Activated naive CD8-positive, alpha-beta T cell treated with anti-CD3 and anti-CD28 coated beads for 36 hours (primary cell): ENCODE results near the gene WDFY3. TPM values are rescaled to one million over a fixed set of nuclear protein-coding genes. Genes with fewer than 3 reads are reported as not detected.

Experiments used
- DNase-seq: peaks from one replicate; pipeline ENCODE4 v3.0.0; 2021
- H3K27ac Mint-ChIP-seq: one replicate; pipeline ENCODE4 v1.8.0; 2022; ENCODE audit warnings: mild to moderate bottlenecking, moderate library complexity, mixed read lengths
- H3K27me3 Mint-ChIP-seq: one replicate; pipeline ENCODE4 v1.8.0; 2022; ENCODE audit warnings: mild to moderate bottlenecking, mixed read lengths
- H3K36me3 Mint-ChIP-seq: one replicate; pipeline ENCODE4 v1.8.0; 2021; ENCODE audit warnings: mild to moderate bottlenecking, mixed read lengths
- H3K4me1 Mint-ChIP-seq: one replicate; pipeline ENCODE4 v1.8.0; 2021; ENCODE audit warnings: mixed read lengths
- H3K4me3 Mint-ChIP-seq: one replicate; pipeline ENCODE4 v1.8.0; 2022; ENCODE audit warnings: mild to moderate bottlenecking, moderate library complexity, mixed read lengths
- H3K9me3 Mint-ChIP-seq: one replicate; pipeline ENCODE4 v1.8.0; 2022; ENCODE audit warnings: mixed read lengths
- total RNA-seq, 2 experiments: library from RNA; stranded (reverse); gene quantifications; one replicate each; pipeline ENCODE4 v1.2.3, GENCODE V29; 2021

WDFY3 gene
- total RNA-seq, 2 experiments from 2014 or later: 0.52 to 0.80 TPM

GRCh38 chr4:84907145-84907544, 59.3 kb downstream of the WDFY3 start:
- Mint-ChIP-seq H3K4me1 (no peaks in the 10 kb centered on the region), H3K27me3 (peaks cover 3% of the 10 kb centered on the region), H3K27ac (no peak overlapping the region), H3K36me3 (no peaks in the 10 kb centered on the region), H3K9me3 (no peaks in the 10 kb centered on the region), H3K4me3 (no peak overlapping the region)
- no peak for DNase-seq

DNA sequence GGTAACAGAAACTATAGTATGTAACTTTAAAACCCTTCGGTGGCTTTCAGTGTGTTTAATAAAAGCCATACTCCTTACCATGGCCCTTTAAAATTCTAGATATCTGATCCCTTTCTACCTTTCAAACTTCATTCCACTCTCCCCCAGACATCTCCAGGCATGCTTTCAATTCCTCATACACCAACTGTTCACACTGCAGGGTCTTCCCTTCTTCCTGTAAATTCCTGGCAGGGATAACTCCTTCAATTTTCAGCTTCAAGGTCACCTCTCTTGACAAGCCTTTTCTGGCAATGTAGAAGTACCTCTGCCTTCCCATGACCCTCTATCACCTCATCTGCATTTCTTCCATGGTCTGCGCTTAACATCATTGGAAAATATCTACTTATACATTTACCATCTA, 60.8 kb downstream of the WDFY3 start:
- Mint-ChIP-seq H3K4me1 (no peaks in the 10 kb centered on the region), H3K4me3 (no peak overlapping the region), H3K36me3 (no peaks in the 10 kb centered on the region), H3K27me3 (peaks cover 3% of the 10 kb centered on the region), H3K27ac (no peak overlapping the region), H3K9me3 (no peaks in the 10 kb centered on the region)
- no peak for DNase-seq

DNA sequence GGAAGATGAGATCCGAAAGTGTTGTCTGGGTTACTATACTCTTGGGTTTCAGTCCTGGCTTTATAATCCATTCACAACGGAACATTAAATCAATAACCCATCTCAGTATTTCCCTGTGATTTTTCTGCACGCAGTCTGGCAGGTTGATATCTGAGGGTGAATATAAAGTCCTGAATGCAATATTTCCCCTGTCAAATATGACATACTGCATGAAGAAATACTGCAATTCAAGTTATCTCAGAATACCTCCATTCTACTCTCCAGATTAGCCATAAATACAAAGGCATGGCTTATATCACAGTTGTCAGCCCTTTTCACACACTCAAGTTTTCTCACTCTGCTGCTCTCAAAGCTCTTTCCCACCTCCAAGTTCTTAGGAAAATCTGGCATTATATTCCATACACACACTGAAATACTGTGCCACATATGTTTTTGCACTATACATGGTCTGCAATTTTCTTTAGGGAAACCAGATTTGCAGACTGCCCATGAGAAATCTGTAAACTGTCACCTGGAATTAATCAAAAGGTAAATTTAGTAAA, 64.7 kb downstream of the WDFY3 start:
- Mint-ChIP-seq H3K27ac (no peak overlapping the region), H3K4me3 (no peak overlapping the region), H3K9me3 (no peaks in the 10 kb centered on the region), H3K27me3 (peaks cover 3% of the 10 kb centered on the region), H3K36me3 (no peaks in the 10 kb centered on the region), H3K4me1 (no peaks in the 10 kb centered on the region)
- no peak for DNase-seq

DNA sequence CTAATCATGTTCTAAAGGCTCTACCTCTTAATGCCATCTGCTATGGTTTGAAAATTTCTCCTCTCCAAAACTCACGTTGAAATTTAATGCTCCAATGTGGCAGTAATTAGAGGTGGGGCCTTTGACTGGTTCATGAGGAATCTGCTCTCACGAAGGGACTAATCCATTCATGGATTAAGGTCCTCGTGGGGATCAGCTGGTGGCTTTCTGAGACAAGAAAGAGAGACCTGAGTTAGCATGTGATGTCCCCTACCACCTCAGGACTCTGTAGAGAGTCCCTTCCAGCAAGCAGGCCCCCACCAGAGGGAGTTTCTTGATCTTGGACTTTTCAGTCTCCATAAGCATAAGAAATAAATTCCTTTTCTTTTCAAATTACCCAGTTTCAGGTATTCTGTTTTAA, 65.3 kb downstream of the WDFY3 start:
- Mint-ChIP-seq H3K27ac (no peak overlapping the region), H3K9me3 (no peaks in the 10 kb centered on the region), H3K27me3 (peaks cover 3% of the 10 kb centered on the region), H3K36me3 (no peaks in the 10 kb centered on the region), H3K4me3 (no peak overlapping the region), H3K4me1 (no peaks in the 10 kb centered on the region)
- no peak for DNase-seq

GRCh38 chr4:84899616-84900015, 66.9 kb downstream of the WDFY3 start:
- H3K4me1 Mint-ChIP-seq: no peaks in the 10 kb centered on the region
- no peaks in the 10 kb centered on the region for H3K9me3 Mint-ChIP-seq

GRCh38 chr4:84897516-84897915, 69.0 kb downstream of the WDFY3 start:
- no peaks in the 10 kb centered on the region for H3K4me1 Mint-ChIP-seq

More at GRCh38 chr4:84899616-84900015, 66.9 kb downstream of the WDFY3 start:
- no peak overlapping the region for H3K4me3 Mint-ChIP-seq
- H3K36me3 Mint-ChIP-seq: no peaks in the 10 kb centered on the region
- no peak overlapping the region for H3K27ac Mint-ChIP-seq
- no peak for DNase-seq
- peaks cover 6% of the 10 kb centered on the region for H3K27me3 Mint-ChIP-seq

GRCh38 chr4:84895283-84895682, 71.2 kb downstream of the WDFY3 start:
- H3K36me3 Mint-ChIP-seq: no peaks in the 10 kb centered on the region
- H3K4me3 Mint-ChIP-seq: no peak overlapping the region
- H3K9me3 Mint-ChIP-seq: no peaks in the 10 kb centered on the region
- H3K27ac Mint-ChIP-seq: no peak overlapping the region
- H3K4me1 Mint-ChIP-seq: no peaks in the 10 kb centered on the region
- DNase-seq: no peak
- peaks cover 3% of the 10 kb centered on the region for H3K27me3 Mint-ChIP-seq

More at GRCh38 chr4:84897516-84897915, 69.0 kb downstream of the WDFY3 start:
- Mint-ChIP-seq H3K9me3 (no peaks in the 10 kb centered on the region), H3K27ac (no peak overlapping the region), H3K36me3 (no peaks in the 10 kb centered on the region), H3K4me3 (no peak overlapping the region), H3K27me3 (peaks cover 3% of the 10 kb centered on the region)
- DNase-seq: no peak

DNA sequence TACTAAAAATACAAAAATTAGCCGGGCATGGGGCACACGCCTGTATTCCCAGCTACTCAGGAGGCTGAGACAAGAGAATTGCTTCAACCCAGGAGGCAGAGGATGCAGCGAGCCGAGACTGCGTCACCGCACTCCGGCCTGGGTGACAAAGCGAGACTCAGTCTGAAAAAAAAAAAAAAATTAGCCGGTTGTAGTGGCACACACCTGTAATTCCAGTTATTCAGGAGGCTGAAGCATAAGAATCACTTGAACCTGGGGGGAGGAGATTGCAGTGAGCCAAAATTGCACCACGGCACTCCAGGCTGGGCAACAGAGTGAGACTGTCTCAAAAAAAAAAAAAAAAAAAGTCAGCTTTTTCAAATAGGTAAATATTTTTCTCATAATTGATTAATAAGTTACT, 71.9 kb downstream of the WDFY3 start:
- Mint-ChIP-seq H3K9me3 (no peaks in the 10 kb centered on the region), H3K27ac (no peak overlapping the region), H3K36me3 (no peaks in the 10 kb centered on the region), H3K4me3 (no peak overlapping the region), H3K27me3 (peaks cover 3% of the 10 kb centered on the region), H3K4me1 (no peaks in the 10 kb centered on the region)
- DNase-seq: no peak

GRCh38 chr4:84892950-84893349, 73.5 kb downstream of the WDFY3 start:
- Mint-ChIP-seq H3K9me3 (no peaks in the 10 kb centered on the region), H3K4me1 (no peaks in the 10 kb centered on the region), H3K36me3 (no peaks in the 10 kb centered on the region), H3K4me3 (no peak overlapping the region), H3K27me3 (peaks cover 3% of the 10 kb centered on the region), H3K27ac (no peak overlapping the region)
- no peak for DNase-seq

DNA sequence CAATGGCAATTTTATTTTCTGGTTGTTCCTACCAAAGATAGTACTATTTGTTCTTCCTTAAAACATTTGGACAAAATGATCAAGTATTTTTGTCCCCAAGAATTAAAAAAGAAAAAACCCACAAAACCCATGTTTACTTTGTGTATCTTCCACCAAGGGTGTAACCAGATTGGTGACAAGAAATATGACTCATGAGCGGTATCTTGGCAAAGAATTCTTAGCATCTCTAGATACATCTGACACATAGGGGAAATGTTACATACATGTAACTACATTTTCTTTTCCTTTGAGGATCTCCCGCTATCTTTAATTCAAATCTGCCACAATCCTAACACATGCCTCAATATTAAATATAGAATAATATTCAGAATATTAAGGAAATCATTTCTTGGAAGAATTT, 78.7 kb downstream of the WDFY3 start:
- DNase-seq: no peak
- no peaks in the 10 kb centered on the region for H3K27me3 Mint-ChIP-seq
- no peaks in the 10 kb centered on the region for H3K4me1 Mint-ChIP-seq
- no peaks in the 10 kb centered on the region for H3K9me3 Mint-ChIP-seq
- H3K27ac Mint-ChIP-seq: no peak overlapping the region
- no peak overlapping the region for H3K4me3 Mint-ChIP-seq
- H3K36me3 Mint-ChIP-seq: no peaks in the 10 kb centered on the region

DNA sequence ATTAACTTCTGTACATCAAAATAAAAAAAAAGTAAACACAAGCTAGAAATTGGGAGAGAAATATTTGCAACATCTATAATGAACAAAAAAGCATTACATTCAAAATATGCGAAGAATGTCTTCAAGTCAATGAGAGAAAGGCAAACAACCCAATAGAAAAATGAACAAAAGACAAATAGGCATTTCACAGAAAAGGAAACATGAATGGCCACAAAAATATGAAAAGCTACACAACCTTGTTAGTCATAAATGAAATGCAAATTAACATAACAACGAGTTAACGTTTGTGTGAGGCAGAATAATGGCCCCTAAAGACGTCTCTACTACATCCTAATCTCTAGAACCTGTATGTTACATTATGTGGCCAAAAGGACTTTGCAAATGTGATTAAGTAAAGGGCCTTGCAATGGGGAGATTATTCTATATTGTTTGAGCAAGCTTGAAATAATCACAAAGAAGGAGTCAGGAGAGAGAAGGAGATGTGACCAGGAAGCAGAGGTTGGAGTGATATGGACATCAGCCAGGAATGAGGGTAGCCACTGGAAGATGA, 86.8 kb downstream of the WDFY3 start:
- no peaks in the 10 kb centered on the region for H3K36me3 Mint-ChIP-seq
- no peaks in the 10 kb centered on the region for H3K9me3 Mint-ChIP-seq
- no peak overlapping the region for H3K4me3 Mint-ChIP-seq
- H3K27ac Mint-ChIP-seq: no peak overlapping the region
- no peaks in the 10 kb centered on the region for H3K4me1 Mint-ChIP-seq
- H3K27me3 Mint-ChIP-seq: no peaks in the 10 kb centered on the region
- DNase-seq: no peak

DNA sequence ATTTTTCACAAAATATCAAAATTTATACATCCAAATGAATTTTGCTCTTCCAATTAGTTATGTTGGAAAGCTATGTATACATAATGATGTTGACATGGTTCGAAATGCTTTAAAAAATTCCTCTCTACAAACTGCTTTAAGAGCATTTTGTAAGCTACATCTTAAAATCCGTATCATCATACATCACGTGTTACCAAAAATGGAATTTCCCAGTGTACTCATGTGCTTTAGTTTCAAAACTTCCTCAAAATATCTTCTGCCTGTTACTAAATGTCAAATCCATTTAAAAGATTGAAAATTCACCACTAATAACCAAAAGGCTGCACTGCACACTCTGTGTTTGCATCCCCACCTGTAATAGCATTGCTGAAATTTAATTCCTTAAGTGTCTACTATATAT, 87.9 kb downstream of the WDFY3 start:
- H3K27ac Mint-ChIP-seq: no peak overlapping the region

DNA sequence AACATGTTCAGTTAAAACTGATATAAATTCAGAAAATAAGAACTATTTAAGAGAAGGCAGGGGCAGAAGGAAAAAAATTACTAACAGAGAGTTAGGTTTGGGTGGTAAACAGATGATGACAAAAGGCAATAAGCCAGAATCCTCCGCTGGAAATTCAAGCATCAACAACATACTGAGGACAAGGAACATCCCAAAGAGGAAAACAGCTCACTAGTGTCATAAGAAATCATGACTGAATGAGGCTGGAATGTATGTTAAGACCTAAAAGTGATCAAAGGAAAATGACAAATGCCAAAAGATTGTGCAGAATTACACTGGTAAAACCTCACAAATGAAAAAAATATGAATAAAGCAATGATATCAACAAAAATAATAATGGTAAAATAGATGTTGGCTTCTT, 88.4 kb downstream of the WDFY3 start:
- DNase-seq: no peak
- Mint-ChIP-seq H3K27me3 (no peaks in the 10 kb centered on the region), H3K4me3 (no peak overlapping the region), H3K27ac (no peak overlapping the region), H3K4me1 (no peaks in the 10 kb centered on the region), H3K36me3 (no peaks in the 10 kb centered on the region), H3K9me3 (no peaks in the 10 kb centered on the region)

More for the DNA sequence above, 87.9 kb downstream of the WDFY3 start:
- Mint-ChIP-seq H3K27me3 (no peaks in the 10 kb centered on the region), H3K4me1 (no peaks in the 10 kb centered on the region), H3K4me3 (no peak overlapping the region), H3K9me3 (no peaks in the 10 kb centered on the region), H3K36me3 (no peaks in the 10 kb centered on the region)
- no peak for DNase-seq

- H3K27ac Mint-ChIP-seq: no peak overlapping the region
- H3K4me3 Mint-ChIP-seq: no peak overlapping the region
- H3K4me1 Mint-ChIP-seq: no peaks in the 10 kb centered on the region
- H3K36me3 Mint-ChIP-seq: no peaks in the 10 kb centered on the region
- H3K27me3 Mint-ChIP-seq: no peaks in the 10 kb centered on the region
- no peak for DNase-seq
- no peaks in the 10 kb centered on the region for H3K9me3 Mint-ChIP-seq
Observed at GRCh38 chr4:84877051-84877833, 89.2 kb downstream of the WDFY3 start.

DNA sequence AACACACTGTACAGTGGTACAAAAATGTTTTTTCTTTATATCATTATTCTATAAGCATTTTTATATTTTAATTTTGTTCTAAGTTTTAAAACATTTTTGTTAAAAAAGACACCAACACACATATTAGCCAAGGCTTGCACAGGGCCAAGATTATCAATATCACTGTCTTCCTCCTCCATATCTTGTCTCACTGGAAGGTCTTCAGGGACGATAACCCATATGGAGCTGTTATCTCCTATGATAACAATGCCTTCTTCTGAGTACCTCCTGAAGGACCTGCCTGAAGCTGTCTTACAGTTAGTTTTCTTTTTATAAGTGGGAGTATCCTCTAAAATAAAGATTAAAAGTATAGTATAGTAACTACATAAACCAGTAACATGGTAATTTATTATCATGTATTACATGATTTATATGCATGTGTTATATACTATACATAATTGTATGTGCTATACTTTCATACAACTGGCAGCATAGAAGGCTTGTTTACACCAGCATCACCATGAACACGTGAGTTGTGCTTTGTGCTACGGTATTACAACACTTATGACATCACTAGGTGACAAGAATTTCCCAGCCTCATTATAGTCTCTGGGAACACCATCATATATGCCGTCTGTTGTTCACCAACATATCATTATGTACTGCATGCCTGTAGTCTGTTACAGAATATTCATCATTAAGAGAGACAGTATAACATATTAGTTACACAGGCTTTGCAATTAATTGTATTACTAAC, 90.7 kb downstream of the WDFY3 start:
- no peaks in the 10 kb centered on the region for H3K27me3 Mint-ChIP-seq
- no peaks in the 10 kb centered on the region for H3K36me3 Mint-ChIP-seq
- no peak overlapping the region for H3K4me3 Mint-ChIP-seq
- no peak for DNase-seq
- no peak overlapping the region for H3K27ac Mint-ChIP-seq
- no peaks in the 10 kb centered on the region for H3K9me3 Mint-ChIP-seq
- H3K4me1 Mint-ChIP-seq: no peaks in the 10 kb centered on the region
